Erythroblast (primary cell): ENCODE measurements around the gene NRSN2.

Experiments
- GATA1 ChIP-seq: IDR thresholded peaks from 2 replicates; pipeline ENCODE4 v1.6.1; 2011; ENCODE audit warnings: low read depth, mild to moderate bottlenecking, control low read depth, low read length, moderate library complexity
- POLR2A ChIP-seq: IDR thresholded peaks from 2 replicates; pipeline ENCODE4 v1.6.1; 2011; ENCODE audit warnings: mild to moderate bottlenecking, low read length

GRCh38 chr20:384723-385122, 37.8 kb downstream of the NRSN2 start:
- TF ChIP-seq POLR2A (no peak), GATA1 (no peak)
